RWPE1 (cell line): ENCODE results near the gene IRAG1.
"Not testable (repeated sequence)": the region's sequence is repeated elsewhere in the genome, so short reads cannot be mapped to it uniquely, and the experiment has no call there.

Experiments
- CTCF ChIA-PET: fragments of 350-600 bp; sonication (Branson Sonifier 250); formaldehyde crosslinking; extraction: SDS; loops from one replicate; lab custom pipeline; 2021; lab: Yijun Ruan, JAX
- POLR2A ChIA-PET: fragments of 400-600 bp; formaldehyde crosslinking; extraction: SDS; loops from one replicate; lab custom pipeline; 2020; ENCODE audit warnings: antibody characterized with exemption; ENCODE audit not compliant: low non-redundant PET; lab: Yijun Ruan, JAX
- DNase-seq: peaks from one replicate; pipeline ENCODE4 v3.0.0; 2012; ENCODE audit warnings: low spot score
- H3K27ac ChIP-seq: fragments of 450-650 bp; 2 replicates; pipeline ENCODE4 v1.5.1; 2017
- CTCF ChIP-seq: fragments of 450-650 bp; conservative IDR thresholded peaks from 2 replicates; pipeline ENCODE4 v1.5.1; 2017; ENCODE audit warnings: low read depth, mild to moderate bottlenecking

The IRAG1 gene

GRCh38 chr11:10694486-10695239 lies 1.1 kb upstream of the IRAG1 start:
- no peak for DNase-seq
- CTCF ChIA-PET, result no interaction called here

GRCh38 chr11:10692531-10693115 lies 932 bp downstream of the IRAG1 start:
- H3K27ac ChIP-seq, result no peak overlapping the region
- POLR2A ChIA-PET, result interaction anchor here (0.6 kb wide), 1 partner anchor 824 kb away, joined by 3 read pairs; no protein-coding TSS in a partner anchor
- CTCF ChIA-PET, result no interaction called here
- no peak for TF ChIP-seq CTCF
- no peak for DNase-seq

More at GRCh38 chr11:10694486-10695239, 1.1 kb upstream of the IRAG1 start:
- no peak for TF ChIP-seq CTCF
- POLR2A ChIA-PET, result no interaction called here
- H3K27ac ChIP-seq, result no peak overlapping the region

GRCh38 chr11:10688401-10688800 lies 5.2 kb downstream of the IRAG1 start:
- POLR2A ChIA-PET, result no interaction called here
- CTCF ChIA-PET, result interaction anchor here (1.3 kb wide), 1 partner anchor 147 kb away, joined by 3 read pairs; the partner anchor contains the start of gene RNF141
- DNase-seq, result peak; percentile 37
- H3K27ac ChIP-seq, result no peak overlapping the region
- TF ChIP-seq CTCF, result no peak

GRCh38 chr11:10686311-10686710 lies 7.2 kb downstream of the IRAG1 start:
- no peak overlapping the region for H3K27ac ChIP-seq
- ChIA-PET POLR2A (no interaction called here), CTCF (no interaction called here)
- no peak for DNase-seq
- TF ChIP-seq CTCF, result no peak

- ChIA-PET POLR2A (no interaction called here), CTCF (interaction anchor here (0.6 to 0.7 kb wide), 3 partner anchors 9 to 967 kb away, joined by 3 to 4 read pairs (median 3); no protein-coding TSS in a partner anchor)
- no peak overlapping the region for H3K27ac ChIP-seq
- no peak for DNase-seq
- TF ChIP-seq CTCF, result no peak
These were observed 10.1 kb downstream of the IRAG1 start for GRCh38 chr11:10683429-10683828.

GRCh38 chr11:10680956-10681487 lies 12.5 kb downstream of the IRAG1 start:
- ChIA-PET POLR2A (no interaction called here), CTCF (no interaction called here)
- no peak overlapping the region for H3K27ac ChIP-seq
- DNase-seq, result no peak
- no peak for TF ChIP-seq CTCF

- DNase-seq, H3K27ac ChIP-seq, CTCF ChIA-PET, POLR2A ChIA-PET: not testable (repeated sequence)
These were observed 13.3 kb downstream of the IRAG1 start for GRCh38 chr11:10680279-10680678.
